Stimulated activated CD4-positive, alpha-beta T cell treated with anti-CD3 and anti-CD28 coated beads, Interleukin-4, amount 100 ng/mL, for 48 hours (primary cell): ENCODE measurements around the gene OMP.

ENCODE experiments used
- DNase-seq, 2 donors: peaks; one replicate each; pipeline ENCODE4 v3.0.0-alpha.2; 2020; ENCODE audit warnings: low read depth in 2 of 2

OMP gene

GRCh38 chr11:77139201-77139600 is 36.6 kb downstream of the OMP start:
- no peak for DNase-seq

GRCh38 chr11:77140231-77140851 is 37.7 kb downstream of the OMP start:
- no peak for DNase-seq

- no peak for DNase-seq
Measured at GRCh38 chr11:77141034-77141433, 38.4 kb downstream of the OMP start.

GRCh38 chr11:77141475-77141874 is 38.8 kb downstream of the OMP start:
- no peak for DNase-seq

GRCh38 chr11:77142091-77142975 is 39.7 kb downstream of the OMP start:
- DNase-seq: no peak

GRCh38 chr11:77143405-77144020 is 40.9 kb downstream of the OMP start:
- DNase-seq: no peak

GRCh38 chr11:77144196-77144856 is 41.7 kb downstream of the OMP start:
- no peak for DNase-seq

- DNase-seq: no peak
Measured at GRCh38 chr11:77144857-77145428, 42.3 kb downstream of the OMP start.

- no peak for DNase-seq
Measured at GRCh38 chr11:77146261-77147035, 43.8 kb downstream of the OMP start.

GRCh38 chr11:77147036-77147315 is 44.3 kb downstream of the OMP start:
- no peak for DNase-seq

- DNase-seq: no peak
Measured at GRCh38 chr11:77147668-77148321, 45.2 kb downstream of the OMP start.

GRCh38 chr11:77148963-77149715 is 46.5 kb downstream of the OMP start:
- no peak for DNase-seq

GRCh38 chr11:77149716-77150392 is 47.2 kb downstream of the OMP start:
- no peak for DNase-seq

- no peak for DNase-seq
Measured at GRCh38 chr11:77150836-77151235, 48.2 kb downstream of the OMP start.

GRCh38 chr11:77151804-77152509 is 49.3 kb downstream of the OMP start:
- peak; percentile 39 to 50 for DNase-seq

GRCh38 chr11:77152846-77153245 is 50.2 kb downstream of the OMP start:
- no peak for DNase-seq
